ENCODE measurements around the gene MYO7A.

DNA sequence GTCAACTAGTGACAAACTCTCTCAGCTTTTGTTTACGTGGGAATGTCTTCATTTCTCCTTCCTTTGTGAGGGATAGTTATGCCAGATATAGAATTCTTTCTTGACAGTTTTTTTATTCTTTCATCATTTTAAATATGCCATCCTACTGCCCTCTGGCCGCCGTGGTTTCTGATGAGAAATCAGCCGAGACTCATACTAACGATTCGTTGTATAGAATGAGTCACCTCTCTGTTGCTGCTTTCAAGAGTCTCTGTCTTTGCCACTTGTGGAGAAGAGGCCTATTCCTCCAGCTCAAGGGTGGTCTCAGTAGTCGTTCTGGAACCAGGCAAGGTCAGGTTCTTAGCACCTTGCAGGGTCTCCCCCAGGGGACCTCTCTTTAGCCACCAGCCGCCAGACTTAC lies 8.0 kb downstream of the MYO7A start:
- TF ChIP-seq GATA3 (IDR thresholded peaks at IDR 0.05; ENCODE audit: low read depth, low read length) (no peak), GATA2 (IDR thresholded peaks at IDR 0.05; ENCODE audit: low read depth, low read length) (no peak)
